Right lobe of liver (tissue), 4 donors: ENCODE measurements around the gene GRIN2C.

Source experiments
- POLR2A ChIP-seq: fragments of 450-650 bp; IDR thresholded peaks from one replicate; pipeline ENCODE4 v1.6.1; 2017; ENCODE audit warnings: antibody characterized with exemption, mild to moderate bottlenecking
- TF ChIP-seq, protein P1 (sequence below), 4 donors: fragments of 200-600 bp in 3 of 4; fragments of 450-650 bp in 1 of 4; IDR thresholded peaks; one replicate each; pipeline versions ENCODE4 v1.5.1 to v1.8.0; 2016 to 2022; ENCODE audit warnings: antibody characterized with exemption in 4 of 4, mild to moderate bottlenecking in 2 of 4
- donor health status: DM: no; HTN: no; CAD: no.
- donor health status: DM: no; HTN: no; CAD: no.
- donor health status: DM: no; HTN: yes; CAD: no.

DNA sequence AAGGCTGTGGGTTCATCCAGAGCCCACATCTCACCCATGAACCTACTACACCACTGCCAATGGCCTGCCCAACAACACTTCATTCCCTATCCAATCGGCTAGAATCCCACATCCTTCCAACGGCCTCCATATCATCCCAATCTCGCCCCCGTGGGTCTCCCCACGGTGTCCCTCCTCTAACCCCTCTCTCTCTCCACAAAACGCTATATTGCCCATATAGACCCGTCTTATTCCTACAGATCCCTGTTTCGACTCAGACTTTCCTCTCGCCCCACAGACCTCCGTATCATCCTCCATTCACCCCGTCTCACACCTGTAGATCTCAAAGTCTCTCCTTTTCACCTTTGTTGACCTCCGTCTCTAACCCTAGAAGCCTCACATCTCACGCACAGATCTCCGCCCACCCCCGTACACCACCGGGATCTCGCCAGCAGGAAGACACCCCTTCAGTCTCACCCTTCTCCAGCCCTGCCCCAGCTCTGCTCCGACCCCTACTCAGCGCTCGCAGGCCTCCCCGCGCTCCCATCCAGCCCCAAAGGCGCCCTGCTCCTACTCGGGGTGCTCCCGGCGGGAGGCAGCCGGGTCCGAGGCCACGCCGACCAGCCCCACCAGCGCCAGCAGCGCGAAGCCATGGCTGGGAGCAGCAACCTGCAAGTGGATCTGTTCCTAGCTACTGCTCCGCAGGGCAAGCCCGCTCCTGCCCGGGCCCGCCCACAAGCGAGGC is 12.8 kb upstream of the GRIN2C start, which contains the start of gene FDXR:
- TF ChIP-seq, protein P1, sequence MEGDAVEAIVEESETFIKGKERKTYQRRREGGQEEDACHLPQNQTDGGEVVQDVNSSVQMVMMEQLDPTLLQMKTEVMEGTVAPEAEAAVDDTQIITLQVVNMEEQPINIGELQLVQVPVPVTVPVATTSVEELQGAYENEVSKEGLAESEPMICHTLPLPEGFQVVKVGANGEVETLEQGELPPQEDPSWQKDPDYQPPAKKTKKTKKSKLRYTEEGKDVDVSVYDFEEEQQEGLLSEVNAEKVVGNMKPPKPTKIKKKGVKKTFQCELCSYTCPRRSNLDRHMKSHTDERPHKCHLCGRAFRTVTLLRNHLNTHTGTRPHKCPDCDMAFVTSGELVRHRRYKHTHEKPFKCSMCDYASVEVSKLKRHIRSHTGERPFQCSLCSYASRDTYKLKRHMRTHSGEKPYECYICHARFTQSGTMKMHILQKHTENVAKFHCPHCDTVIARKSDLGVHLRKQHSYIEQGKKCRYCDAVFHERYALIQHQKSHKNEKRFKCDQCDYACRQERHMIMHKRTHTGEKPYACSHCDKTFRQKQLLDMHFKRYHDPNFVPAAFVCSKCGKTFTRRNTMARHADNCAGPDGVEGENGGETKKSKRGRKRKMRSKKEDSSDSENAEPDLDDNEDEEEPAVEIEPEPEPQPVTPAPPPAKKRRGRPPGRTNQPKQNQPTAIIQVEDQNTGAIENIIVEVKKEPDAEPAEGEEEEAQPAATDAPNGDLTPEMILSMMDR (IDR thresholded peaks at IDR 0.05): no peak
- peak; percentile 87 for TF ChIP-seq POLR2A
